Natural killer cell (primary cell): ENCODE data around the gene IL1RAPL2. TPM values are rescaled to one million over a fixed set of nuclear protein-coding genes. Genes with fewer than 3 reads are reported as not detected.

Experiments
- ATAC-seq, 3 donors: fragments of 150-1000 bp in 2 of 3; fragments of 200-7000 bp in 1 of 3; cut with Tn5 transposase; 1 replicate in 1 of 3; 2 replicates in 2 of 3; pipeline ENCODE4 v1.10.0; 2021; ENCODE audit warnings: mild to moderate bottlenecking in 2 of 3, moderate library complexity in 2 of 3
- DNase-seq, 2 donors: peaks; one replicate each; pipeline versions ENCODE4 v3.0.0 to v3.0.0-alpha.2; 2013 to 2021; ENCODE audit warnings: mixed read lengths in 1 of 2
- H3K27ac ChIP-seq: one replicate; pipeline ENCODE4 v1.5.1; 2013; ENCODE audit warnings: mild to moderate bottlenecking, low read length
- H3K27me3 ChIP-seq: one replicate; pipeline ENCODE4 v1.6.1; 2013; ENCODE audit warnings: low read length; ENCODE audit not compliant: control insufficient read depth, insufficient read depth
- H3K36me3 ChIP-seq: one replicate; pipeline ENCODE4 v1.6.1; 2013; ENCODE audit warnings: low read length; ENCODE audit not compliant: control insufficient read depth, insufficient read depth
- H3K4me1 ChIP-seq: one replicate; pipeline ENCODE4 v1.6.1; 2013; ENCODE audit warnings: low read length; ENCODE audit not compliant: control insufficient read depth, insufficient read depth
- H3K4me3 ChIP-seq: one replicate; pipeline ENCODE4 v1.5.1; 2013; ENCODE audit warnings: low read length
- H3K9me3 ChIP-seq: one replicate; pipeline ENCODE4 v1.6.1; 2013; ENCODE audit warnings: low read length; ENCODE audit not compliant: control insufficient read depth, insufficient read depth
- H3K27ac Mint-ChIP-seq, 2 donors: one replicate each; pipeline ENCODE4 v1.8.0; 2022; ENCODE audit warnings: mild to moderate bottlenecking in 2 of 2, mixed read lengths in 2 of 2, moderate library complexity in 1 of 2
- H3K27me3 Mint-ChIP-seq, 2 donors: one replicate each; pipeline ENCODE4 v1.8.0; 2022; ENCODE audit warnings: low read depth in 2 of 2, mixed read lengths in 2 of 2
- H3K36me3 Mint-ChIP-seq: one replicate; pipeline ENCODE4 v1.8.0; 2022; ENCODE audit warnings: mixed read lengths
- H3K4me1 Mint-ChIP-seq, 2 donors: one replicate each; pipeline ENCODE4 v1.8.0; 2022; ENCODE audit warnings: mixed read lengths in 2 of 2
- H3K4me3 Mint-ChIP-seq: one replicate; pipeline ENCODE4 v1.8.0; 2022; ENCODE audit warnings: mild to moderate bottlenecking, moderate library complexity, mixed read lengths
- H3K9me3 Mint-ChIP-seq, 2 donors: one replicate each; pipeline ENCODE4 v1.8.0; 2022; ENCODE audit warnings: mixed read lengths in 2 of 2
- WGBS: methylation state at CpG from one replicate; pipeline ENCODE4 v1.1.7; 2013; ENCODE audit warnings: missing lambda C conversion rate; ENCODE audit not compliant: insufficient coverage; 5-methylcytosine and 5-hydroxymethylcytosine counted together
- intact Hi-C: fragments of 100-400 bp; cut with micrococcal nuclease; formaldehyde crosslinking; loops from one replicate; pipeline ENCODE4 v1.14.2; 2022
- total RNA-seq, 4 donors: library from RNA; stranded (reverse); fragments of 120-200 nt in 1 of 4; gene quantifications; one replicate each; pipeline versions ENCODE4 v1.2.3 to v1.2.4, GENCODE V29; 2013 to 2022
- TF ChIP-seq, protein P1 (sequence below): fragments of 200-600 bp; IDR thresholded peaks from one replicate; pipeline ENCODE4 v1.8.0; 2022; ENCODE audit warnings: antibody characterized with exemption

IL1RAPL2 gene
- total RNA-seq, 3 donors from 2014 or later (not counting 1 experiment from before 2014, with no cell fraction given): not detected

- WGBS: 77% methylated on average over 1 of the region's 1 CpG
- H3K27ac Mint-ChIP-seq: no peak overlapping the region
- no peaks in the 10 kb centered on the region for H3K36me3 ChIP-seq
These were observed 961.8 kb downstream of the IL1RAPL2 start for GRCh38 chrX:105527759-105528158.

GRCh38 chrX:105533951-105534350 is 968.0 kb downstream of the IL1RAPL2 start:
- no peak overlapping the region for H3K4me3 Mint-ChIP-seq
- H3K36me3 ChIP-seq: no peaks in the 10 kb centered on the region
- H3K4me1 Mint-ChIP-seq: no peaks in the 10 kb centered on the region
- H3K27me3 Mint-ChIP-seq: no peaks in the 10 kb centered on the region
- peaks cover 4 to 6% of the 10 kb centered on the region in 2 donors for H3K9me3 Mint-ChIP-seq
- WGBS: 100% methylated on average over 2 of the region's 2 CpGs
- no peaks in the 10 kb centered on the region for H3K27me3 ChIP-seq
- H3K4me3 ChIP-seq: no peak overlapping the region
- H3K27ac ChIP-seq: no peak overlapping the region
- no peaks in the 10 kb centered on the region for H3K4me1 ChIP-seq
- intact Hi-C loops: no loop called here
- TF ChIP-seq, protein P1, sequence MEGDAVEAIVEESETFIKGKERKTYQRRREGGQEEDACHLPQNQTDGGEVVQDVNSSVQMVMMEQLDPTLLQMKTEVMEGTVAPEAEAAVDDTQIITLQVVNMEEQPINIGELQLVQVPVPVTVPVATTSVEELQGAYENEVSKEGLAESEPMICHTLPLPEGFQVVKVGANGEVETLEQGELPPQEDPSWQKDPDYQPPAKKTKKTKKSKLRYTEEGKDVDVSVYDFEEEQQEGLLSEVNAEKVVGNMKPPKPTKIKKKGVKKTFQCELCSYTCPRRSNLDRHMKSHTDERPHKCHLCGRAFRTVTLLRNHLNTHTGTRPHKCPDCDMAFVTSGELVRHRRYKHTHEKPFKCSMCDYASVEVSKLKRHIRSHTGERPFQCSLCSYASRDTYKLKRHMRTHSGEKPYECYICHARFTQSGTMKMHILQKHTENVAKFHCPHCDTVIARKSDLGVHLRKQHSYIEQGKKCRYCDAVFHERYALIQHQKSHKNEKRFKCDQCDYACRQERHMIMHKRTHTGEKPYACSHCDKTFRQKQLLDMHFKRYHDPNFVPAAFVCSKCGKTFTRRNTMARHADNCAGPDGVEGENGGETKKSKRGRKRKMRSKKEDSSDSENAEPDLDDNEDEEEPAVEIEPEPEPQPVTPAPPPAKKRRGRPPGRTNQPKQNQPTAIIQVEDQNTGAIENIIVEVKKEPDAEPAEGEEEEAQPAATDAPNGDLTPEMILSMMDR: no peak
- no peaks in the 10 kb centered on the region for H3K36me3 Mint-ChIP-seq
- no peaks in the 10 kb centered on the region for H3K9me3 ChIP-seq
- ATAC-seq: no peak
- H3K27ac Mint-ChIP-seq: no peak overlapping the region
- no peak for DNase-seq

More at GRCh38 chrX:105527759-105528158, 961.8 kb downstream of the IL1RAPL2 start:
- Histone ChIP-seq H3K4me1 (no peaks in the 10 kb centered on the region), H3K27ac (no peak overlapping the region), H3K27me3 (no peaks in the 10 kb centered on the region), H3K9me3 (no peaks in the 10 kb centered on the region), H3K4me3 (no peak overlapping the region)
- intact Hi-C loops: no loop called here
- no peak overlapping the region for H3K4me3 Mint-ChIP-seq
- H3K9me3 Mint-ChIP-seq: peaks cover 6 to 13% of the 10 kb centered on the region in 2 donors
- H3K4me1 Mint-ChIP-seq: no peaks in the 10 kb centered on the region
- no peaks in the 10 kb centered on the region for H3K36me3 Mint-ChIP-seq
- H3K27me3 Mint-ChIP-seq: no peaks in the 10 kb centered on the region
- TF ChIP-seq, protein P1: no peak
- no peak for DNase-seq
- ATAC-seq: no peak

GRCh38 chrX:105543283-105543682 is 977.3 kb downstream of the IL1RAPL2 start:
- no peak for DNase-seq
- Histone ChIP-seq H3K4me3 (no peak overlapping the region), H3K27me3 (no peaks in the 10 kb centered on the region), H3K36me3 (no peaks in the 10 kb centered on the region), H3K4me1 (no peaks in the 10 kb centered on the region), H3K9me3 (no peaks in the 10 kb centered on the region), H3K27ac (no peak overlapping the region)
- H3K27ac Mint-ChIP-seq: no peak overlapping the region
- no peak overlapping the region for H3K4me3 Mint-ChIP-seq
- H3K4me1 Mint-ChIP-seq: no peaks in the 10 kb centered on the region
- no peaks in the 10 kb centered on the region for H3K36me3 Mint-ChIP-seq
- TF ChIP-seq, protein P1: no peak
- no peaks in the 10 kb centered on the region for H3K27me3 Mint-ChIP-seq
- no peak for ATAC-seq
- H3K9me3 Mint-ChIP-seq: peaks cover 4 to 17% of the 10 kb centered on the region in 2 donors
- intact Hi-C loops: no loop called here

- no peaks in the 10 kb centered on the region for H3K9me3 ChIP-seq
- H3K27ac Mint-ChIP-seq: no peak overlapping the region
- H3K36me3 Mint-ChIP-seq: no peaks in the 10 kb centered on the region
- H3K27me3 ChIP-seq: no peaks in the 10 kb centered on the region
- H3K4me3 Mint-ChIP-seq: no peak overlapping the region
- H3K27ac ChIP-seq: no peak overlapping the region
- H3K9me3 Mint-ChIP-seq: peaks cover 5 to 10% of the 10 kb centered on the region in 2 donors
- no peaks in the 10 kb centered on the region for H3K4me1 ChIP-seq
- H3K27me3 Mint-ChIP-seq: no peaks in the 10 kb centered on the region
- no peak for DNase-seq
- TF ChIP-seq, protein P1: no peak
- intact Hi-C loops: no loop called here
- no peaks in the 10 kb centered on the region for H3K4me1 Mint-ChIP-seq
- H3K4me3 ChIP-seq: no peak overlapping the region
- H3K36me3 ChIP-seq: no peaks in the 10 kb centered on the region
- WGBS: 100% methylated on average over 1 of the region's 3 CpGs
- no peak for ATAC-seq
These were observed 984.2 kb downstream of the IL1RAPL2 start for GRCh38 chrX:105550043-105550663.
